OCI-LY7 (cell line): ENCODE measurements around the gene RBM39.

ENCODE experiments used
- EZH2phosphoT487 ChIP-seq: fragments of 200-600 bp; sonication (generic); IDR thresholded peaks from 2 replicates; pipeline ENCODE4 v1.6.1; 2018; ENCODE audit warnings: low read depth, borderline replicate concordance, mild to moderate bottlenecking, mixed run types, antibody characterized with exemption, low read length, moderate library complexity, mixed read lengths
- TF ChIP-seq, protein P1 (sequence below): fragments of 200-600 bp; sonication (generic); conservative IDR thresholded peaks from 2 replicates; pipeline ENCODE4 v1.5.1; 2014; ENCODE audit warnings: mild to moderate bottlenecking, antibody characterized with exemption, low read length, moderate library complexity, mixed read lengths

DNA sequence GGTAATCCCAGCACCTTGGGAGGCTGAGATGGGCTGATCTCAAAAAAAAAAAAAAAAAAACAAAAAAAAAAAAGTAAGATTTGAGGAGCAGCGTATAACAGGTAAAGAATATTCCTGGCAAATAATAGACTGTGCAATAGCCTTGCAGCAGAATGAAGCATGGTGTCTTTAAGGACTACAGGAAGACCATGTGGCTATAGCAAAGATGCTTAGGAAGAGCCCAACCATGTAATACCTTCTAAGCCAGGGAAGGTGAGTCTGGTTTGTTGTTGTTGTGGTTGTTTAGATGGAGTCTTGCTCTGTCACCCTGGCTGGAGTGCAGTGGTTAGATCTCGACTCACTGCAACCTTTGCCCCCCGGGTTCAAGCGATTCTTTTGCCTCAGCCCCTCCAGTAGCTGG lies 14.3 kb upstream of the RBM39 start:
- TF ChIP-seq, protein P1, sequence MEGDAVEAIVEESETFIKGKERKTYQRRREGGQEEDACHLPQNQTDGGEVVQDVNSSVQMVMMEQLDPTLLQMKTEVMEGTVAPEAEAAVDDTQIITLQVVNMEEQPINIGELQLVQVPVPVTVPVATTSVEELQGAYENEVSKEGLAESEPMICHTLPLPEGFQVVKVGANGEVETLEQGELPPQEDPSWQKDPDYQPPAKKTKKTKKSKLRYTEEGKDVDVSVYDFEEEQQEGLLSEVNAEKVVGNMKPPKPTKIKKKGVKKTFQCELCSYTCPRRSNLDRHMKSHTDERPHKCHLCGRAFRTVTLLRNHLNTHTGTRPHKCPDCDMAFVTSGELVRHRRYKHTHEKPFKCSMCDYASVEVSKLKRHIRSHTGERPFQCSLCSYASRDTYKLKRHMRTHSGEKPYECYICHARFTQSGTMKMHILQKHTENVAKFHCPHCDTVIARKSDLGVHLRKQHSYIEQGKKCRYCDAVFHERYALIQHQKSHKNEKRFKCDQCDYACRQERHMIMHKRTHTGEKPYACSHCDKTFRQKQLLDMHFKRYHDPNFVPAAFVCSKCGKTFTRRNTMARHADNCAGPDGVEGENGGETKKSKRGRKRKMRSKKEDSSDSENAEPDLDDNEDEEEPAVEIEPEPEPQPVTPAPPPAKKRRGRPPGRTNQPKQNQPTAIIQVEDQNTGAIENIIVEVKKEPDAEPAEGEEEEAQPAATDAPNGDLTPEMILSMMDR, result no peak
- TF ChIP-seq EZH2phosphoT487, result no peak
